ENCODE results near the gene HSPA1B. TPM values are rescaled to one million over a fixed set of nuclear protein-coding genes. Genes with fewer than 3 reads are reported as not detected.
A peak's percentile ranks its signal among the peaks of the same experiment; 100 is the strongest.

HSPA1B gene
- total RNA-seq, 1 donor from 2014 or later: 58.4 TPM

DNA sequence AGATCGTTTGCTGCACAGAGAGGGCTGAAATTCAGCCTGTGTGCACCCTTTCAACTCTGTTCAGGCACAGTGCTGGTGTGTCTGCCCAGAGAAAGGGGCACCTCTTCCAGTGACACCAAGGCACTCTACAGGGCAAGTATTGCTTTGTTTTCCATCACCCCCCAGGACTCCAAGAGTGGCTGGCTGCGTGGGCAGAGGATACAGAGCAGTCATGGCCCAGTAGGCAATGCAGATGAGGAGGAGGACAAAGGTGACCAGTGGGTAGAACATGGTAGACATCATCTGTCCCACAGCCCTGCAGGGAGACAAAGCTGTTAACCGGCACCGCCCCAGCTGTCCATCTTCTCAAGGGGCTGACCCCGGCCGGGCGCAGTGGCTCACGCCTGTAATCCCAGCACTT lies 41.8 kb downstream of the HSPA1B start:
- no peak for TF ChIP-seq CTCF (conservative IDR thresholded peaks at IDR 0.05; ENCODE audit: low read depth, low read length)
- no peak for DNase-seq (ENCODE audit: low read depth)

GRCh38 chr6:31870385-31870921 lies 42.9 kb downstream of the HSPA1B start:
- DNase-seq (ENCODE audit: low read depth): no peak
- no peak overlapping the region for H3K4me3 ChIP-seq (ENCODE audit: low read depth, low read length)
- peak; percentile 34 for TF ChIP-seq CTCF (conservative IDR thresholded peaks at IDR 0.05; ENCODE audit: low read depth, low read length)

More for the DNA sequence above, 41.8 kb downstream of the HSPA1B start:
- H3K4me3 ChIP-seq (ENCODE audit: low read depth, low read length): no peak overlapping the region

- H3K4me3 ChIP-seq (ENCODE audit: low read depth, low read length): no peak overlapping the region
- DNase-seq (ENCODE audit: low read depth): no peak
- no peak for TF ChIP-seq CTCF (conservative IDR thresholded peaks at IDR 0.05; ENCODE audit: low read depth, low read length)
Measured at GRCh38 chr6:31871046-31871659, 43.6 kb downstream of the HSPA1B start.

- no peak for DNase-seq (ENCODE audit: low read depth)
- no peak for TF ChIP-seq CTCF (conservative IDR thresholded peaks at IDR 0.05; ENCODE audit: low read depth, low read length)
- H3K4me3 ChIP-seq (ENCODE audit: low read depth, low read length): no peak overlapping the region
Measured at GRCh38 chr6:31874084-31874670, 46.6 kb downstream of the HSPA1B start.

DNA sequence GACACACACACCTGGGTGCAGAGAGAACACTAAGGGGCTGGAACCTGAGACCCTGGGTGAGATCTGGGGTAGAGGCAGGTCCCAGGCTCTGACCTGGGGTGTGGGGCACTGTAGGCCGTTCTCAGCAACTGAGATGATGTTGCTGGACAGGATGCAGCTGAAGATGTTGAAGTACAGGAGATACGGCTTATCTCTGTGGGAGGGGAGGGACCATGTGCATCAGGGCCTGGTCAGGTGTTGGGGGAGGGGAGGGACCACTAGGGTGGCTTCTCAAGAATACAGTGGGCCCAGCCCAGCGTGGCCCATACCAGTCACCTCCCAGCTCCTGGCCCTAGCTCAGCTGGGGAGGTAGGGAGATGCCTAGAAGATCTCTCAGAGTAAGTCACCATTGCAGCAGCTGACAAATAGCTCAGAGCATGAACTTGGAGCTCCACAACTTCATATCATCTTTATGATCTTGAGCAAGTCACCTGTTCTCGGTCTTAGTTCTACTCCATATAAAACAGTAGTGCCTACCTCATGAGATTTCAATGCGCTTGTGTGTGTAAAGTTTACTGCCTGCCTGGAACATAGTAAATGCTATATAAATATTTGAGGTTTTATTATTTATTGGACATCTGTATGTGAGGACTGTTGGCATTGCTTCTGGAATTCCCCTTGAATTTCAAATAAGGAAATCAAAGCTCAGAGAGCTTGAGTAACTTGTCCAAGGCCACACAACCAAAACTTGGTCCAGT lies 47.5 kb downstream of the HSPA1B start:
- no peak for DNase-seq (ENCODE audit: low read depth)
- no peak overlapping the region for H3K4me3 ChIP-seq (ENCODE audit: low read depth, low read length)
- no peak for TF ChIP-seq CTCF (conservative IDR thresholded peaks at IDR 0.05; ENCODE audit: low read depth, low read length)

DNA sequence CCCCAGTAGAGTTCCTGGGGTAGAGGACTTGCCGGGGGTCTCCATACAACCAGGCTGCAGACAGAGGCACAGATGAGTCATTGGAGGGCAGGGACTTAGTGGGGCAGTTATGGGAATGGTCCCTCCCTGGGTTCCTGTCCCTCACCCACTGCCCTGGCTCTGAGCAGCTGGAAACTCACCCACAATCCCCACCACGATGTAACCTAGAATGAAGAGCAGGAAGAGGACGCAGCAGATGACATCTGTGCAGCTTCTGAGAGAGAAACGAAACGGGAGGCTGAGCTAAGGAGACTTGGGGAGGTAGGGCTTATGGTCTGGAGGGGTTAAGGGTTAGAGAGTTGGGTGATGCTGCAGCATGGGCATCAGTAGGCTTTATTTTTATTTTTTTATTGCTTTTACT lies 48.3 kb downstream of the HSPA1B start:
- no peak for DNase-seq (ENCODE audit: low read depth)
- no peak for TF ChIP-seq CTCF (conservative IDR thresholded peaks at IDR 0.05; ENCODE audit: low read depth, low read length)
- H3K4me3 ChIP-seq (ENCODE audit: low read depth, low read length): no peak overlapping the region

All from epithelial cell of proximal tubule (primary cell).